Neural cell (in vitro differentiated cells): ENCODE data around the gene TSPAN9. TPM values are rescaled to one million over a fixed set of nuclear protein-coding genes. Genes with fewer than 3 reads are reported as not detected.

Experiments used
- H2AFZ ChIP-seq: fragments of 200-600, 300-800 bp; sonication (generic), shearing (Covaris generic); 2 replicates; pipeline ENCODE4 v1.6.0; 2014; ENCODE audit warnings: low read depth, mild to moderate bottlenecking, antibody characterized with exemption, low read length, moderate library complexity
- H3F3A ChIP-seq: fragments of 200-600 bp; shearing (Covaris generic); 2 replicates; pipeline ENCODE4 v1.6.1; 2016; ENCODE audit warnings: mild to moderate bottlenecking, moderate library complexity, mixed read lengths, antibody characterized with exemption, low read length; ENCODE audit not compliant: insufficient read depth, poor library complexity, severe bottlenecking
- H3K27ac ChIP-seq: fragments of 200-600, 300-800 bp; sonication (generic), shearing (Covaris generic); 2 replicates; pipeline ENCODE4 v1.5.1; 2014; ENCODE audit warnings: mild to moderate bottlenecking, low read length, moderate library complexity
- H3K27me3 ChIP-seq: fragments of 300-800, 200-600 bp; sonication (generic), shearing (Covaris generic); 2 replicates; pipeline ENCODE4 v1.6.0; 2014; ENCODE audit warnings: mild to moderate bottlenecking, low read depth, low read length, moderate library complexity; ENCODE audit not compliant: insufficient read depth
- H3K36me3 ChIP-seq: fragments of 300-800, 200-600 bp; sonication (generic), shearing (Covaris generic); 2 replicates; pipeline ENCODE4 v1.5.1; 2014; ENCODE audit warnings: mild to moderate bottlenecking, antibody characterized with exemption, low read length, moderate library complexity; ENCODE audit not compliant: insufficient read depth
- H3K4me2 ChIP-seq: fragments of 300-800, 200-600 bp; sonication (generic), shearing (Covaris generic); 2 replicates; pipeline ENCODE4 v1.6.0; 2014; ENCODE audit warnings: mild to moderate bottlenecking, low read length
- H3K4me3 ChIP-seq: fragments of 300-800, 200-600 bp; sonication (generic), shearing (Covaris generic); 2 replicates; pipeline ENCODE4 v1.5.1; 2014; ENCODE audit warnings: mild to moderate bottlenecking, low read length, moderate library complexity
- H3K79me2 ChIP-seq: fragments of 200-600 bp; shearing (Covaris generic); replicated peaks from 2 replicates; pipeline ENCODE4 v1.6.0; 2014; ENCODE audit warnings: mild to moderate bottlenecking, low read length, moderate library complexity; ENCODE audit not compliant: insufficient read depth
- H3K9ac ChIP-seq: fragments of 300-800, 200-600 bp; sonication (generic), shearing (Covaris generic); 2 replicates; pipeline ENCODE4 v1.6.1; 2016; ENCODE audit warnings: mild to moderate bottlenecking, low read length, mixed read lengths
- H3K9me2 ChIP-seq: fragments of 200-600 bp; shearing (Covaris generic); 2 replicates; pipeline ENCODE4 v1.6.1; 2016; ENCODE audit warnings: mild to moderate bottlenecking, low read length, mixed read lengths; ENCODE audit not compliant: insufficient read depth
- H3K9me3 ChIP-seq: fragments of 200-600, 300-800 bp; sonication (generic), shearing (Covaris generic); 2 replicates; pipeline ENCODE4 v1.6.1; 2016; ENCODE audit warnings: mild to moderate bottlenecking, mixed run types, low read length, moderate library complexity, mixed read lengths
- H4K20me1 ChIP-seq: fragments of 200-600 bp; shearing (Covaris generic); 2 replicates; pipeline ENCODE4 v1.6.1; 2016; ENCODE audit warnings: mild to moderate bottlenecking, mixed run types; ENCODE audit not compliant: insufficient read depth
- EP300 ChIP-seq: fragments of 450-650 bp; conservative IDR thresholded peaks from 2 replicates; pipeline ENCODE4 v1.6.1; 2014; ENCODE audit warnings: antibody characterized with exemption, mild to moderate bottlenecking, moderate library complexity; ENCODE audit not compliant: poor library complexity, severe bottlenecking
- EZH2 ChIP-seq: fragments of 200-600, 300-800 bp; shearing (Covaris generic), sonication (generic); IDR thresholded peaks from 2 replicates; pipeline ENCODE4 v1.6.1; 2014; ENCODE audit warnings: antibody characterized with exemption, low read length, borderline replicate concordance, mild to moderate bottlenecking; ENCODE audit not compliant: insufficient read depth, poor library complexity, severe bottlenecking
- MXI1 ChIP-seq: fragments of 450-650 bp; conservative IDR thresholded peaks from 2 replicates; pipeline ENCODE4 v1.6.1; 2014; ENCODE audit warnings: antibody characterized with exemption, mild to moderate bottlenecking; ENCODE audit not compliant: poor library complexity, severe bottlenecking
- POLR2AphosphoS5 ChIP-seq: IDR thresholded peaks from 2 replicates; pipeline ENCODE4 v1.6.1; 2012
- RAD21 ChIP-seq: fragments of 450-650 bp; conservative IDR thresholded peaks from 2 replicates; pipeline ENCODE4 v1.6.1; 2014; ENCODE audit warnings: antibody characterized with exemption, mild to moderate bottlenecking, moderate library complexity
- SMC3 ChIP-seq: fragments of 450-650 bp; conservative IDR thresholded peaks from 2 replicates; pipeline ENCODE4 v1.6.1; 2014; ENCODE audit warnings: antibody characterized with exemption, mild to moderate bottlenecking, moderate library complexity; ENCODE audit not compliant: poor library complexity
- TAF1 ChIP-seq: IDR thresholded peaks from 2 replicates; pipeline ENCODE4 v1.6.1; 2012; ENCODE audit warnings: low read depth
- polyA plus RNA-seq: library from polyadenylated mRNA; depleted of rRNA; stranded (reverse); fragments of >200 nt; gene quantifications from 2 replicates; pipeline ENCODE4 v1.2.3, GENCODE V29; 2014
- TF ChIP-seq, protein P1 (sequence below): IDR thresholded peaks from 2 replicates; pipeline ENCODE4 v1.6.1; 2012; ENCODE audit warnings: borderline replicate concordance
- TF ChIP-seq, protein P2 (sequence below): fragments of 450-650 bp; IDR thresholded peaks from 2 replicates; pipeline ENCODE4 v1.5.1; 2014; ENCODE audit warnings: antibody characterized with exemption, mild to moderate bottlenecking, moderate library complexity; ENCODE audit not compliant: poor library complexity, severe bottlenecking

TSPAN9 gene
- polyA plus RNA-seq, 1 donor from 2014 or later = 11.9 TPM

DNA sequence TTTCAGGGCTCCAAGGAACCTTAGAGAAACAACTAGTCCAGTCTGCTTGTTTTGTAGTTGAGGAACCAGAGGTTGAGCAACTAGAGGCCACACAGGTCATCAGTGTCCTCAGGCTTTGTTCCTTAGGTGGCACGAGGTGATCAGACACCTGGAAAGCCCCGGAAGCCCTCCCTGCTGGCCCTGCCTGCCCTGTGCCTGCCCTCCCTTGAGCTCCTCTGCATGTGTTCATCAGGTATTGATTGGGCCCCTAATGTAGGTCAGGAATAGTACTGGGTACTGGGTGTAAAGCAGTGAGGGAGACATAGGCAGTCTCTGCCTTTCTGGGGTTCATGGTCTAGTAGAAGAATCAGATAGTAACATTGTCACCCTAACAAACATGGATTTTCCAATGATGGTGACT, 114.3 kb downstream of the TSPAN9 start:
- Histone ChIP-seq H3K27me3 (no peaks in the 10 kb centered on the region), H2AFZ (no peak overlapping the region), H3K9me3 (no peaks in the 10 kb centered on the region), H3K9me2 (no peaks in the 10 kb centered on the region), H3F3A (no peaks in the 10 kb centered on the region), H3K4me2 (no peak overlapping the region), H3K79me2 (no peaks in the 10 kb centered on the region), H4K20me1 (no peaks in the 10 kb centered on the region), H3K27ac (no peak overlapping the region), H3K9ac (no peak overlapping the region), H3K36me3 (no peaks in the 10 kb centered on the region), H3K4me3 (no peak overlapping the region)
- TF ChIP-seq RAD21 = no peak
- no peak for TF ChIP-seq SMC3
- TF ChIP-seq EZH2 = no peak
- no peak for TF ChIP-seq MXI1
- TF ChIP-seq, protein P1, sequence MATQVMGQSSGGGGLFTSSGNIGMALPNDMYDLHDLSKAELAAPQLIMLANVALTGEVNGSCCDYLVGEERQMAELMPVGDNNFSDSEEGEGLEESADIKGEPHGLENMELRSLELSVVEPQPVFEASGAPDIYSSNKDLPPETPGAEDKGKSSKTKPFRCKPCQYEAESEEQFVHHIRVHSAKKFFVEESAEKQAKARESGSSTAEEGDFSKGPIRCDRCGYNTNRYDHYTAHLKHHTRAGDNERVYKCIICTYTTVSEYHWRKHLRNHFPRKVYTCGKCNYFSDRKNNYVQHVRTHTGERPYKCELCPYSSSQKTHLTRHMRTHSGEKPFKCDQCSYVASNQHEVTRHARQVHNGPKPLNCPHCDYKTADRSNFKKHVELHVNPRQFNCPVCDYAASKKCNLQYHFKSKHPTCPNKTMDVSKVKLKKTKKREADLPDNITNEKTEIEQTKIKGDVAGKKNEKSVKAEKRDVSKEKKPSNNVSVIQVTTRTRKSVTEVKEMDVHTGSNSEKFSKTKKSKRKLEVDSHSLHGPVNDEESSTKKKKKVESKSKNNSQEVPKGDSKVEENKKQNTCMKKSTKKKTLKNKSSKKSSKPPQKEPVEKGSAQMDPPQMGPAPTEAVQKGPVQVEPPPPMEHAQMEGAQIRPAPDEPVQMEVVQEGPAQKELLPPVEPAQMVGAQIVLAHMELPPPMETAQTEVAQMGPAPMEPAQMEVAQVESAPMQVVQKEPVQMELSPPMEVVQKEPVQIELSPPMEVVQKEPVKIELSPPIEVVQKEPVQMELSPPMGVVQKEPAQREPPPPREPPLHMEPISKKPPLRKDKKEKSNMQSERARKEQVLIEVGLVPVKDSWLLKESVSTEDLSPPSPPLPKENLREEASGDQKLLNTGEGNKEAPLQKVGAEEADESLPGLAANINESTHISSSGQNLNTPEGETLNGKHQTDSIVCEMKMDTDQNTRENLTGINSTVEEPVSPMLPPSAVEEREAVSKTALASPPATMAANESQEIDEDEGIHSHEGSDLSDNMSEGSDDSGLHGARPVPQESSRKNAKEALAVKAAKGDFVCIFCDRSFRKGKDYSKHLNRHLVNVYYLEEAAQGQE = no peak
- no peak for TF ChIP-seq EP300
- TF ChIP-seq TAF1 = no peak
- TF ChIP-seq POLR2AphosphoS5 = no peak
- TF ChIP-seq, protein P2, sequence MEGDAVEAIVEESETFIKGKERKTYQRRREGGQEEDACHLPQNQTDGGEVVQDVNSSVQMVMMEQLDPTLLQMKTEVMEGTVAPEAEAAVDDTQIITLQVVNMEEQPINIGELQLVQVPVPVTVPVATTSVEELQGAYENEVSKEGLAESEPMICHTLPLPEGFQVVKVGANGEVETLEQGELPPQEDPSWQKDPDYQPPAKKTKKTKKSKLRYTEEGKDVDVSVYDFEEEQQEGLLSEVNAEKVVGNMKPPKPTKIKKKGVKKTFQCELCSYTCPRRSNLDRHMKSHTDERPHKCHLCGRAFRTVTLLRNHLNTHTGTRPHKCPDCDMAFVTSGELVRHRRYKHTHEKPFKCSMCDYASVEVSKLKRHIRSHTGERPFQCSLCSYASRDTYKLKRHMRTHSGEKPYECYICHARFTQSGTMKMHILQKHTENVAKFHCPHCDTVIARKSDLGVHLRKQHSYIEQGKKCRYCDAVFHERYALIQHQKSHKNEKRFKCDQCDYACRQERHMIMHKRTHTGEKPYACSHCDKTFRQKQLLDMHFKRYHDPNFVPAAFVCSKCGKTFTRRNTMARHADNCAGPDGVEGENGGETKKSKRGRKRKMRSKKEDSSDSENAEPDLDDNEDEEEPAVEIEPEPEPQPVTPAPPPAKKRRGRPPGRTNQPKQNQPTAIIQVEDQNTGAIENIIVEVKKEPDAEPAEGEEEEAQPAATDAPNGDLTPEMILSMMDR = no peak

DNA sequence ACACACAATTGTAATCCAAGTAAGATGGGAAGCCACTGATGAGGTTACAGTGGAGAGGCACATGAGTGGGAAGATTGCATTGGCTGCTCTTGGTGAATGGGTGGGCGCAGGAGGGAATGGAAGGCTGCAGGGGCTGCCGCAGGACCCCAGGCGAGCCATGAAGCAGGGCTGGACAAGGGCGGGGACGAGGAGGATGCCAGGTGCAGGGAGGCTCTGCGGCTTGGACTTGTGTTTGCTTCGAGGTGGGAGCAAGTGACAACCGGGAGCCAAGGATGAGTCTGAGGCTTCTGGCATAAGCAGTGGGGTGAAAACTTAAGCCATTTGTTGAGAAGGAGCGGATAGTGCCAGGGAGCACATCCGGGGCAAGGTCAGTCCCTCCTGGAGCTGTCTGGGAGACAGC, 115.0 kb downstream of the TSPAN9 start:
- Histone ChIP-seq H3K9ac (no peak overlapping the region), H3K4me3 (no peak overlapping the region), H3F3A (no peaks in the 10 kb centered on the region), H2AFZ (no peak overlapping the region), H3K79me2 (no peaks in the 10 kb centered on the region), H3K9me3 (no peaks in the 10 kb centered on the region), H3K36me3 (no peaks in the 10 kb centered on the region), H3K9me2 (no peaks in the 10 kb centered on the region), H4K20me1 (no peaks in the 10 kb centered on the region), H3K27me3 (no peaks in the 10 kb centered on the region), H3K4me2 (no peak overlapping the region), H3K27ac (no peak overlapping the region)
- TF ChIP-seq EZH2 (no peak), MXI1 (no peak), EP300 (no peak), TAF1 (no peak), POLR2AphosphoS5 (no peak), SMC3 (no peak), RAD21 (no peak)
- TF ChIP-seq, protein P2 = no peak
- TF ChIP-seq, protein P1 = no peak
